GM21737 (cell line): ENCODE data around the gene TEX101.

ENCODE experiments used
- ATAC-seq: cut with Tn5 transposase; IDR thresholded peaks from one replicate; pipeline ENCODE4 v1.9.1; 2021; ENCODE audit warnings: mild to moderate bottlenecking, moderate library complexity; ENCODE audit not compliant: unreplicated experiment

Gene TEX101

DNA sequence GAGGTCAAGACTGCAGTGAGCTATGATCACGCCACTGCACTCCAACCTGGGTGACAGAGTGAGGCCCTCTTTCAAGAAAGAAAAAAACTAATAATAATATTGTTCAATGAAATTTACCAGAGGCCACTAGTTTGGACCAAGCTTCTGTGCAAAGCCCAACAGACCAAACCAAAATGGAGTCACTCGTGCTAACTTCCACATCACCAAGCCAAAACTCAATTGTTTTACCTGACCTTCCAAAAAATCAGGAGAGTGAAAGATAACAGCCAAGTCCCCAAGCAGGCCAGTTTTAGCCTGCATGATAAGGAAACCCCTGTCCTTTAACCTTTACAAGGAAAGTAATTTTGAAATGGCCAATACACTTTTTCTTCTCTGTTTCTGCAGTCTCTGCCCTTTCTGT lies 30.7 kb downstream of the TEX101 start:
- ATAC-seq: no peak

DNA sequence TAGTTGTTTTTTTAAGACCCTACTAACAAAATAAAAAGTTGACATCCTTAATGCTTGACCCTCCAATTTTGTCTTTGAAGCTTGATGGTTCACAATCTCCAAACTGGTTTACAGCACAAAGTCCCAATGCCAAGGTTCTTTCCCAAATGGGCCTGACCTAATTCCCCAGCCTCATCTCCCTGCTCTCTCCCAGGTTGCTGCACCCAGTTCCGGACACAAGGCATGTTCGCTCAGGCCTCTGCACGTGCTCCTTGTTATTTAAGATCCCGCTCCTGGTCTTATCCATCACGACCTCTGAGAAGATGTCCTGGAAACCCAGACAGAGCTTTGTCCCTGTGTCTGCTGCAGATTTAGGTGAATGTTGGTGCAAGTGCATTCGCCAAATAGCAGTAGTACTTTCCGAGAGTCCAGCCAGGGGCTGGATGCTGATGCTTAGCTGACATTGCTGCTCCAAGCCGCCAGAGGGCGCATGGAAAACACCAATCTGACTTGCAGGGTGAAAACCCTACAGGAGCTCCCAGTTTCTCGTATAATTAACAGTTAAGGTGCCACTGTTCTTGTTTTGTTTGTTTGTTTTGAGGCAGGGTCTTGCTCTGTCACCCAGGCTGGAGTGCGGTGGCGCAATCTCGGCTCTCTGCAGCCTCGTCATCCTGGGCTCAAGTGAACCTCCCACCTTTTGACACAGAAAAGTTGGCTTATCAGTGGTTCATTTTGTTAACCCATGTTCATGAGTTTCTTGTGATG lies 32.2 kb downstream of the TEX101 start:
- no peak for ATAC-seq

DNA sequence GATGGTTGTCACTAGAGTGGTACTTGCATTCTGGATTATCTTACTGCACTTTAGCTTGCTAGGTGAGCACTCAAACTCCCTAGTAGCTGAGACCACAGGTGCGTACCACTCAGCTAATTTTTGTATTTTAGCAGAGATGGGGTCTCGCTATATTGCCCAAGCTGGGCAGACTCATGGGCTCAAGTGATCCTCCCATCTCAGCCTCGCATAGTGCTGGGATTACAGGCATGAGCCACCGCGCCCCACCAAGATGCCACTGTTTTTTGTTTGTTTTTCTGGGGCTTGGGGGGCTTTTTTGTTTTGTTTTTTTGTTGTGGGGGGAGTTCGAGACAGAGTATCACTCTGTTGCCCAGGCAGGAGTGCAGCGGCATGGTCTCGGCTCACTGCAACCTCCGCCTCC lies 33.0 kb downstream of the TEX101 start:
- ATAC-seq: no peak

DNA sequence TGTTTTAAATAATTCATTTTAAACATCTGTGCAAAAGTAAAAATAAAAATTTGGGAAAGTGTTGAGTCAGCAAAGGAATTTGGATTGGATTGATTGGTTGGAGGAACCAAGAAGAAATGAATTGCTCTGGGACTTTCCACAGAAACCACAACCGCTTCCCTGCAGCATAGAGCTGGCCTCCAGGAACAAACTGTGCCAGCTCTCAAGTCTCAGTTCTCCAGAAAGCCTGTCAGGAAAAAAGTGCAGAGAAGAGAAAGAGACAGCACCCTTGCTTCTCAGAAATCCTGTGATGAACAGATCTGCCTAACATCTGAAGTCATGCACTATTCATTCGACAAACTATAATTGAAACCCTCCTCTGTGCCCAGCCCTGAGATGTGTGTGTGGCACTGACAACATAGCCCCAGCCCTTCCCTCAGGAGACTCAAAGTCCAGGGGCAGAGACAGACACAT lies 35.9 kb downstream of the TEX101 start:
- ATAC-seq: no peak

DNA sequence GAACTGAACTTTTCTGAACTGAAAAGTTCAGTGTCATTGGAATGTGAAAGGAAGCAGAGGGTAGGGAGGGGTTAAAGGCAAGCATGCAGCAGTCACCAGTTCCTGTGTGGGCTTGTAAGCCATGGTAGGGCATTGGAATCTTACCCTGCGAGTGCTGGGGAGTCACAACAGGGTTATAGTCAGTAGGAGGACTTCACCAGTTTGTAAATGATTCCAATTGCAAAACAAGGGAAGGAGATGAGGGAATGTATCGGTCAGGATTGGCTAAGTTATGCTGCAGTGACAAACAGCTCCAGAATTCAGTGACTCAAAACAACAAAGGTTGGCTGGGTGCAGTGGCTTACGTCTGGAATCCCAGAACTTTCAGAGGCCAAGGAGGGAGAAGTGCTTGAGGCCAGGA lies 37.9 kb downstream of the TEX101 start:
- no peak for ATAC-seq

DNA sequence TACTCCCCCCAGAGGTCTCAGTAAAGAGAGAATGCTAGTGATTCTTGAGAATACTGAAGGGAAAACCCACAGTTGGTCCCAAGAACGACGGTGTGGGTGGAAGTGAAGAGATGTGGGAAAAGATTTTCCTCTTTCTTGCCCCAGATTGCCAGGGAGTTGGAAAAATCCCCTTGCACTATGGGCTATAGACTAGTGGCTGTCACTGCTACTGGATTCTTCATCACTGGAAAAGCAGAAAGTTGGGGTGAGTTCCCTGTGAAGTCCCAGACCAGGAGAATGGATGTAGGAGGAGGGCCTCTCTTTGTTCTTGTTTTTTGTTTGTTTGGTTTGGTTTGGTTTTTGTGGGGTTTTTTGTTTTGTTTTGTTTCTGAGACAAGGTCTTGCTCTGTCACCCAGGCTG lies 39.3 kb downstream of the TEX101 start:
- ATAC-seq: no peak

DNA sequence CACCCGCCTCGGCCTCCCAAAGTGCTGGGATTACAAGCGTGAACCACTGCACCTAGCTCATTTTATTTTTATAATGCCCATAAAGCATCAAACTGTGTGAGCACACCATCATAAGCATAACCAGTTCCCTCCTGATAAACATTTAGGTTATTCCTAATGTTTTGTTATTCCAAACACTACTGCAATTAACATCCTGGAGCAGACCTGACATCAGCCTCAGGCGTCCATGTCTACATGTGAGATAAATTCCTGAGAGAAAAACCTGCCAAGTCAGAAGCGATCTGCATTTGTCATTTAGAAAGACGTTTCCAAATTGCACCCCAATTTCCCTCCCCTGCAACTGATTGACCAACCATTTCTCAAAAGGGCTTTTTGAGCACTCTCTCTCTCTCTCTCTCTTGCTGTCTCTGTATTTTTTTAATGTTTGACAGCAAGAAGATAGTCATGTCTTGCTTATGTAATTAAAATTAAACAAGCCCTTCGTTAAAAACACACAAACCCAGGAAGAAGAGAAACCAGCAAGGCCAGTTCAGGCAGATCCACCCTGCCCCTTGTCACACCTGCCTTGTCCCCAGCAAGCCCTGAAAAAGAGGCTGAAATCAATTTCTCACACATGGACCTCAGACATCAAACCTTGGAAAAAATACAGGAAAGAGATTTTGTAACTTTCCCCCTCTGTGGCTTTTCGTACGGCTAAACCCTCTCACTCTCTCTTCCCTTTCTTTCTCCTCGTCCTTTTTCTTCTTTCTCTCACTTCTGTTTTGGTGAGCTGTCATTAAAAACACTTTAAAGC lies 40.8 kb downstream of the TEX101 start:
- no peak for ATAC-seq

DNA sequence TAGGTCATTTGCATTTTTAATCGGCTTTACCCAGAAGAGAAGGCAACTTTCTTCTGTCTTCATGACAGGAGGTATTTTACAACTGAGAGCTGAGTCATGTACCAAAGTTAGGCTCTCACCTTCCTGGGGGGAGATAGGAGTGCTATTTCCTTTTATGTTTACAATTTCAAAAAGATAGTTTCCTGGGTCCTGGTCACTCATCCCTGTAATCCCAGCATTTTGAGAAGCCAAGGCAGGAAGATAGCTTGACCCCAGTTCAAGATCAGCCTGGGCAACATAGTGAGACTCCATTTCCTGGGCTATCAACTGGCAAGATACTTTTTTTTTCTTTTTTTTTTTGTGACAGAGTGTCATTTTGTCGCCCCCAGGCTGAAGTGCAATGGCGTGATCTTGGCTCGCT lies 43.1 kb downstream of the TEX101 start:
- ATAC-seq: no peak

DNA sequence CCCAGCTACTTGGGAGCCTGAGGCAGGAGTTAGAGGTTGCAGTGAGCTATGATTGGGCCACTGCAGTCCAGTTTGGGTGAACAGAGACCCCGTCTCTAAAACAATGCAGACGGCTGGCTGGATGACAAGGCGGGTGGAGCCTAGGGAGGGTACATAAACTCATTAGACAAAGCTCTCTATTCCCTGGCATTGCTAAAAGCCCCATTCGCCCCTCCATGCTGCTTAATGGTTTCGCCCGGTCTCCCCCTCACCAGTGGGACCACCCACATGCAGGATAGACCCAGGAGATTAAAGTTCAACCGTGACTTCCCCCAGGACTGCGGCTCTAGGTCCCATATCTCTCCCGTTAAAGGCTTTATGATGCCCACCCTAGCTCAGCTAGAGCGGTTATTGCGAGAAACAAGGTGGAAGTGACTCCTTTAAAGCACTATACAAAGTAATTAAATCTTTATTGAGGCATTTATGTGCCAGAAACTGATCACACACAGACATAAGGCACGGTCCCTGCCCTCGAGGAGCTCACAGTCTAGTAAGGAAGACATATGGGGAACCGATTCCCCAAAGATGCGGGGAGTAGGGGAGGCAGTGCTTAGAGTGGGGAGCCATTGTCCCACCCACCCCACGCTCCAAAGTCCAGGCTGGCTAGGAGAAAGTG lies 45.8 kb downstream of the TEX101 start:
- no peak for ATAC-seq

DNA sequence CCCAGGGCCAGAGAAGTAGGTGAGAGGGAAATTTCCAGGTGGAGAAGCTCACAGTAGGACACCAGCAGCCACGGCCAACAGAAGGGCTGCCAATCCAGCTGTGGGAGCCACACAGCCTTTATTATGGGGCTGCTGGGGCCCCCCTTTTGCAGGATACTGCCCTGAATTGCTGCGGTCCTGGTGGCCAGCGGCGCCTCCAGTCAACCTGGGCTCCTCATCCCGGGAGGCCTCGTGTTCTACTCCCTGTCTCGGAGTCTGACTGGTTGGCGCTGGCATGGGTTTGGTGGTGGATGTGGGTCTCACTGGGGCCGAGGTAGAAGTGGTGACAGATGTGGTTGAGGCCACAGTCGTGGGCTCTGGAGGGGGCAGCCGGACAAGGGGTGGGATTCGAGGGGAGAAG lies 46.6 kb downstream of the TEX101 start:
- ATAC-seq: no peak

DNA sequence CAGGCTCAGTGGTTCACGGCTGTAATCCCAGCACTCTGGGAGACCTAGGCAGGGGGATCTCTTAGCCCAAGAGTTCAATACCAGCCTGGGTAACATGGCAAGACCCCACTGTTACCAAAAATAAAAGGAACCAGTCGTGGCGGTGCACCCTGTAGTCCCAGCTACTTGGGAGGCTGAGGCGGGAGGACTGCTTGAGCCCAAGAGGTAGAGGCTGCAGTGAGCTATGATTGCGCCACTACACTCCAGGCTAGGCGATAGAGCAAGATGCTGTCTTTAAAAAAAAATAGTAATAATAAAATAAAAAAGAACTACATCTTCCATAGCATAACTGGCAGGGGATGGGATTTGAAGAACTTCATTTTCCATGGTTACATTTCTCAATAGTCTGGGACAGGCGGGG lies 47.7 kb downstream of the TEX101 start:
- no peak for ATAC-seq

DNA sequence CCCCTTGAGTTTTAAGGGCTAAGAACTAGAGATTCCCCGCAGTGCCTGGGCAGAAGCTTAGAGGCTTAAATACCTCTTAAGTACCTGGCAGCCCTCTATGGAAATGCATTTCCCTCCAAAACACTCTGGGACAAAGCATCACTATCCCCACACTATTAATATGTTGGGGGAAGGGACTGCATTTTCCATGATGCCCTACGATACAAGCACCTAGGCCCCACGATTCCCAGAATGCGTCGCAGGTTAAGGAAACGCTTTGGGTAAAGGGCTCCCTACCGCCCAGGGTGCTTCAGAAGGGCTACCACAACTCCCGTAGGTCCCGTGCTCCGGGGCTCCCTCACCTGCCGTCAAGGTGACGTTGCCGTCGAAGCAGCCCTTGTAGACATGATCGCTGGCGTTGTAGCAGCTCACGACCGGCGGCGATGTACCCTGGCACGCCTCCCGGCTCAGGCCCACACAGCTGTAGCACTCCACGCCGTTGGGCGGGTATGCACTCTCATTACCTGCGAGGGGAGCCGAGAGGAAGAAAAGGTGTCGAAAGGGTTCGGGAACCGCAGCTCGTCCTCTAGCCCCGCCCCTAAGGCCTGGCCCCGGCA lies 48.2 kb downstream of the TEX101 start:
- ATAC-seq: no peak

DNA sequence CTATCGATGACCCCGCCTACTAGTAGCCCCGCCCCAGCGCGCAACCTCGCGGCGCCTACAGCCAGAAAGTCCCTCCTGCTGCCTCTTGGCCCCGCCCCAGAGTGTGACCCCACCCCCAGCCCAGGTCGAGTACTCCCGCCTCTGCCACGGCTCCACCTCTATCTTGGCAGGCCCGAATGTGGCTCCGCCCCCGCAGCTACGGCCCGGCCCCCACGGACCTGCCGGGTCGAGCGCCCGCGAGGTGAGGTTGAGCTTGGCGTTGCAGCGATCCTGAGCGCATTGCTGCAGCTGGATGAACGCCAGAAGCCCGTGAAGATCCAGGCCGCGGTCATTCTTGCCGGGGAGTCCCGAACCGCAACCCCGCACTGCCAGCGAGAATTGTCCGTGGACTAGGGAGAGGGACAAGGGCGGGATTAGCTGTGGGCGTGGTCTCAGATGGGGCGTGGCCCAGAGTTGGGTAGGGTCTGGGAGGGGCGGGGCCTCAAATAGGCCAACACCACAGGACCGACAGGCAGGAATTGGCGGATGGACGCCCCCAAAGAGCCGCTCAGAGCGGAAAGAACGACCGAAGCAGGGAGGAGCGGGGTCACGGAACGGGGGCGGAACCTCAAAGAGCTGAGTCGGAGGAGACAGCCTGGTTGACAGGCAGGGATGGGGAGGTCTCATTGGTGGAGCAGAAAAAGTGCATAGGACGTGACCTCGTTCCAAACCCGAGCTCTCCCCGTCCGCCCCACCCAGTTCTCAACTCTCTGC lies 48.9 kb downstream of the TEX101 start:
- ATAC-seq: peak; percentile 76

DNA sequence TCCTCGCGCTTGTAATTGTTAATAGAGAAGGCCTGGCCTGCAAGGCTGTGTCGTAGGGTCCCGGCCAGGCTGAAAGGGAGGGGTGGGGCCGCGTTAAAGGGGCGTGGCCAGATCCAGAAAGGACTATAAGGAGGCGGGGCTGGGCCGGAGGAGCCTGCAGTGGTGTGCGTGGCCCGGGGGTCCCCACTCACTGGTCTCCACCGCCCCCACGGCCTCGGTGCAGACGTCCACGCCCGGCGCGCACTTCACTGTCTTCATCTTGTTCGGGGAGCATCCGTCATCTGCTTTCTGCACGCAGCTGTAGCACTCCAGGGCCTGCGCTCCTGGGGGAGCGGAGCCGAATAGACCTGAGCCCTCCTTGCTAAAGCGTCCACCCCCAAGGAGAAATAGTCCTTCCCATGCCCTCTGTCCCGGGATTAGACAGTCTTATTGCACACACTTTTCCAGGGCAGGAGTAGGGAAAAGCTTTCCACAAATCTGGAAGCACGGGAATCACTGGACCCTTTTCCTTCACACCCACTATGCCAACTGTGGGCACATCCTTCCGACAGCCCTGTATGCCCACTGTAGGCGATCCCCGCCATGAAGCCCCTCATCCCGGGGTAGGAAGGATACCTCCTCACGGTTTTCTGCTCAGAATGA lies 49.6 kb downstream of the TEX101 start:
- peak; percentile 32 for ATAC-seq

DNA sequence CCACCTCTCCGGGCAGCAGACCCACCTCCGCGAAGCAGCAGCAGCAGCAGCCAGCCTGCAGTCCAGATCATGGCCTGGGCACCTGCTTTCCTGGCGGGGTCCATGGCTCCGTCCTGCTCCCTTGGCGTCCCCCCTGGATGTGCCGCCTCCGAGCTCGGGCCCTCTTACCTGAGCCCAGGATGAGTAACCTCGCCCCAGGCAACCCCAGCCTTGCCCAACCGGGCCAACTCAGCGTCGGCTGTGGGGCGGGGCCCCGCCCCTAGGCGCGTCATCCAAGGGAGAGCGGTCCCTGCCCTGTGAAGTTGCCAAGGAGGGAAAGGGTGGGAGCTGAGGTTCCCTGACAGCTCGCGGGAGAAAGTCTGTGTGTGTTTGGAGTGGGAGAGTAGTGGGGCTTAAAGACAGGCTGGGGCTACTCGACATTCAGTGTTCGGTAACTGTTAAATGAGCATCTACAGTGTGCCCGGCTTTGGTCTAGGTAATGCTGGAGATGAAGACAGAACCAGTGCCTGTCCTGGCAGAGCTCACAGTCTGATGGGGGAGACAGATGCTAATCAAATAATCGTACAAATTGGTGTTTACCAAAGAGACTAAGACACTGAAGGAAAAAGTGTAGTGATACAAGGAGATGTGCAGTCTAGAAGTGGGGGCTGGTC lies 50.9 kb downstream of the TEX101 start, which contains the start of gene LYPD3:
Gene LYPD3 (minus strand): TSS at position 141 of the 653 bp plus-strand sequence. CDS start 37 bp downstream, at position 104.
- no peak for ATAC-seq

DNA sequence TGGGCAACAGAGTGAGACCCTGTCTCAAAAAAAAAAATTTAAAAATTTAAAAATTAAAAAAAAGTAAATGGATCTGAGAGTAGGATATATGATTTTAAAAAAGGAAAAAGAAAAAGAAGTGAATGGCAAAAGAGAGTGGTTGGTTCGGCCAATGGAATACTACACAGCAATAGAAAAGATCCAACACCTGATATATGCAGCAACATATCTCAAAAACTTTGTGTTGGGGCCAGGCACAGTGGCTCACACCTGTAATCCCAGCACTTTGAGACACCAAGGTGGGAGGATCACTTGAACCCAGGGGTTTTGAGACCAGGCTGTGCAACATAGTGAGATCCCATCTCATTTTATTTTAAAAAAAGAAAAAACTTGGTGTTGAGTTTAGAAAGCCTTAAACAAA lies 52.1 kb downstream of the TEX101 start:
- ATAC-seq: no peak

DNA sequence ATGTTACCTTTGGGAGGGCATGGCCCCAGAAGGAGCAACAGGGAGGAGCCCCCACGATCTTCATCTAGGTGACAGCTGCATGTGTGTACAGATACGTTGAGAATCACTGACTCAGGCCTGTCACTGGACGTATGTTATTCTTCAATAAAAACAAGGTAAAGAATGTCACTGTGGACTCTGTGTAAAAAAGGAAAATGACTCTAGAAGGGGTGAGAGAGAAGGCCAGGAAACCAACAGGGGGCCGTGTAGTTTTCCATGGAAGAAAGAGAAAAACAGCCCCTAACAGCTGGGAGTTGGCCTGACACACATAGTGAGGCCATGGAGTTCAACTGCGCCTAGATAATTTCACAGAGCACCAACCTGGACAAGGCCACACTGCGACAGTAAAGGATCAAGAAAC lies 52.6 kb downstream of the TEX101 start:
- ATAC-seq: no peak

DNA sequence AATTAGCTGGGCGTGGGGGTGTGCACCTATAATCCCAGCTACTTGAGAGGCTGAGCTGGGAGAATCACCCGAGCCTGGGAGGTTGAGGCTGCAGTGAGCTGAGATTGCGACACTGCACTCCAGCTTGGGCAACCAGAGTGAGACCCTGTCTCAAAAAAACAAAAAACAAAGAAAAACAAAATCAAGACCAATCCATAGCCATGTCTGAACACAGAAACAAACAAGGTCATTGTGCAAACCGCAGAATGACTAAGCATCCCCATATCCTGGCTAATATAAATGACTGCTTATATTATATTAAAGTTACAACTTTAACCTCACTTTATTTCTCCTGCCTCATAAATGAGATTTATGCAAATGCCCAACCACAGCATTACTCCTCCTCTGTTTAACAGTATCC lies 53.0 kb downstream of the TEX101 start:
- ATAC-seq: no peak
